Karpas-422 (cell line): ENCODE data around the gene AADACL3. TPM values are rescaled to one million over a fixed set of nuclear protein-coding genes. Genes with fewer than 3 reads are reported as not detected.

Experiments
- DNase-seq: peaks from one replicate; pipeline ENCODE4 v3.0.0-alpha.2; 2015
- H2AFZ ChIP-seq: fragments of 200-600 bp; sonication (generic); 2 replicates; pipeline ENCODE4 v1.6.1; 2014; ENCODE audit warnings: antibody characterized with exemption, low read length, mixed read lengths
- H3K27ac ChIP-seq: fragments of 200-600 bp; sonication (generic); 2 replicates; pipeline ENCODE4 v1.5.1; 2014; ENCODE audit warnings: mild to moderate bottlenecking, low read length, moderate library complexity
- H3K27me3 ChIP-seq: fragments of 200-600 bp; sonication (generic); 2 replicates; pipeline ENCODE4 v1.6.1; 2014; ENCODE audit warnings: low read length, mixed read lengths
- H3K36me3 ChIP-seq: fragments of 200-600 bp; sonication (generic); 2 replicates; pipeline ENCODE4 v1.6.1; 2014; ENCODE audit warnings: low read length, mixed read lengths; ENCODE audit not compliant: insufficient read depth
- H3K4me1 ChIP-seq: fragments of 200-600 bp; sonication (generic); 2 replicates; pipeline ENCODE4 v1.6.1; 2014; ENCODE audit warnings: mild to moderate bottlenecking, low read length, mixed read lengths
- H3K4me2 ChIP-seq: fragments of 200-600 bp; sonication (generic); 2 replicates; pipeline ENCODE4 v1.6.1; 2014; ENCODE audit warnings: low read length, low read depth, mild to moderate bottlenecking; ENCODE audit not compliant: poor library complexity, severe bottlenecking
- H3K4me3 ChIP-seq: fragments of 200-600 bp; sonication (generic); 2 replicates; pipeline ENCODE4 v1.5.1; 2014; ENCODE audit warnings: mild to moderate bottlenecking, antibody characterized with exemption, low read length, mixed read lengths
- H3K79me2 ChIP-seq: fragments of 200-600 bp; sonication (generic); 2 replicates; pipeline ENCODE4 v1.6.1; 2014; ENCODE audit warnings: mild to moderate bottlenecking, low read length, mixed read lengths
- H3K9ac ChIP-seq: fragments of 200-600 bp; sonication (generic); 2 replicates; pipeline ENCODE4 v1.6.0; 2014; ENCODE audit warnings: low read length
- H3K9me2 ChIP-seq: fragments of 200-600 bp; sonication (generic), shearing (Covaris generic); replicated peaks from 2 replicates; pipeline ENCODE4 v1.6.0; 2014; ENCODE audit warnings: mild to moderate bottlenecking, low read length, moderate library complexity; ENCODE audit not compliant: insufficient read depth
- H3K9me3 ChIP-seq: fragments of 300-700, 200-600 bp; sonication (generic); 2 replicates; pipeline ENCODE4 v1.6.1; 2014; ENCODE audit warnings: low read length, mixed read lengths
- H4K20me1 ChIP-seq: fragments of 200-600 bp; sonication (generic); 2 replicates; pipeline ENCODE4 v1.6.1; 2014; ENCODE audit warnings: mild to moderate bottlenecking, antibody characterized with exemption, low read length, low read depth; ENCODE audit not compliant: insufficient read depth
- total RNA-seq: library from RNA; depleted of rRNA; stranded (reverse); fragments of >200 nt; shearing (Covaris generic); gene quantifications from 2 replicates; pipeline ENCODE4 v1.2.3, GENCODE V29; 2014; ENCODE audit warnings: low replicate concordance

AADACL3 gene
- total RNA-seq, 1 experiment from 2014 or later: not detected

GRCh38 chr1:12762766-12763165 is 46.9 kb downstream of the AADACL3 start:
- no peak for DNase-seq
- no peaks in the 10 kb centered on the region for H3K9me3 ChIP-seq
- no peaks in the 10 kb centered on the region for H3K27me3 ChIP-seq
- H3K4me2 ChIP-seq: no peak overlapping the region
- no peaks in the 10 kb centered on the region for H3K9me2 ChIP-seq
- H3K4me3 ChIP-seq: no peak overlapping the region
- no peaks in the 10 kb centered on the region for H3K79me2 ChIP-seq
- H2AFZ ChIP-seq: no peak overlapping the region
- no peaks in the 10 kb centered on the region for H3K4me1 ChIP-seq
- H3K36me3 ChIP-seq: no peaks in the 10 kb centered on the region
- no peak overlapping the region for H3K27ac ChIP-seq
- no peak overlapping the region for H3K9ac ChIP-seq
- H4K20me1 ChIP-seq: no peaks in the 10 kb centered on the region

GRCh38 chr1:12763479-12763878 is 47.6 kb downstream of the AADACL3 start:
- Histone ChIP-seq H3K36me3 (no peaks in the 10 kb centered on the region), H3K9me2 (no peaks in the 10 kb centered on the region), H3K27ac (no peak overlapping the region), H3K27me3 (no peaks in the 10 kb centered on the region), H3K4me1 (no peaks in the 10 kb centered on the region), H2AFZ (no peak overlapping the region), H3K4me3 (no peak overlapping the region), H3K79me2 (no peaks in the 10 kb centered on the region), H3K4me2 (no peak overlapping the region), H4K20me1 (no peaks in the 10 kb centered on the region), H3K9ac (no peak overlapping the region), H3K9me3 (no peaks in the 10 kb centered on the region)
- no peak for DNase-seq

DNA sequence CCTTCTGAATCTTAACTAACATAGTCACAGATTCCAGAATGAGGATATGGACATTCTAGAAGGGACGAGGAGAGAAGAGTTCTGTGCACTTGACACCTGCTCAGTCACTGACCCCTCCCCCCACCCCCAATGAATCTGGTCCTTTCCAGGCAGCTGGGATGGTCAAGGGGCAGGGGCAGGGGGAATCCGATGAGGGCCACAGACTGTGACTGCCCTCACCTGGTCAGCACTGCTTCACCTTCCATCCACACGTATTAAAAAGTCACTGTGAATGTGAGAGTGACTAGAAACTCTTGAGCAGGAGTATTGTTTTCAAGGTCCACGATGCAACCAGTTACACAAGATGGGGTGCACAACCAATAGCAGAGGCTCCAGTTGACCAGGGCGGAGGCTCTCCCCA is 48.1 kb downstream of the AADACL3 start:
- H4K20me1 ChIP-seq: no peaks in the 10 kb centered on the region
- H3K9me3 ChIP-seq: no peaks in the 10 kb centered on the region
- no peak overlapping the region for H3K4me2 ChIP-seq
- H2AFZ ChIP-seq: no peak overlapping the region
- no peak for DNase-seq
- H3K4me1 ChIP-seq: no peaks in the 10 kb centered on the region
- no peaks in the 10 kb centered on the region for H3K79me2 ChIP-seq
- no peak overlapping the region for H3K4me3 ChIP-seq
- H3K9me2 ChIP-seq: no peaks in the 10 kb centered on the region
- H3K36me3 ChIP-seq: no peaks in the 10 kb centered on the region
- H3K27ac ChIP-seq: no peak overlapping the region
- H3K27me3 ChIP-seq: no peaks in the 10 kb centered on the region
- no peak overlapping the region for H3K9ac ChIP-seq

- Histone ChIP-seq H3K9ac (no peak overlapping the region), H3K9me2 (no peaks in the 10 kb centered on the region), H3K36me3 (no peaks in the 10 kb centered on the region), H3K27me3 (no peaks in the 10 kb centered on the region), H3K4me1 (no peaks in the 10 kb centered on the region), H3K4me3 (no peak overlapping the region), H2AFZ (no peak overlapping the region), H4K20me1 (no peaks in the 10 kb centered on the region), H3K4me2 (no peak overlapping the region), H3K79me2 (no peaks in the 10 kb centered on the region), H3K27ac (no peak overlapping the region), H3K9me3 (no peaks in the 10 kb centered on the region)
- no peak for DNase-seq
These were observed 53.1 kb downstream of the AADACL3 start for GRCh38 chr1:12769031-12769430.

DNA sequence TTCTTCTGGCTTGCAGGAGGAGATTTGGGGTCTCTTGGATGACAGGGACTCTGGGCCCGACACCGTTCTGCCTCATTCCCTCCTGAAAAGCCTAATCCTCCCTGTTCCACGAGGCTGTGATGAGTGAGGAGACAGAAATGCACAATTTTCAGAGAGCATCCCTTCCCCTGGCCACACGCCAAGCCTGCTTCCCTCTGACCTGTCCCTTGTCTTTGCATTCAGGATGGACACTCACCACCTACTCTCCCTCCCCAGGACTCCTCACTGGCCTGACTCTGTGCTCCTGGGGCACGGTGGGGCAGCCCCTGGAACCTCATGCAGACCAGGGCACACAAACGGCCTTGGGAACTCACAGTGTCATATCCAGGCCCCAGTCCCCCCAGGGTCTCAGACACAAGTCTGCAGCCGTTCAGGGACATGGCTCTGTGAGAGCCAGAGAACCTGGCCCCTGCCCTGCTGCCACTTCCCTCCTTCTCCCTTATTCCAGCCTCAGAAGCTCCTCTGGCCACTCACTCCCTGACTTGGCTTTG is 54.1 kb downstream of the AADACL3 start:
- Histone ChIP-seq H3K4me1 (no peaks in the 10 kb centered on the region), H3K9me2 (no peaks in the 10 kb centered on the region), H2AFZ (no peak overlapping the region), H3K4me2 (no peak overlapping the region), H3K27me3 (no peaks in the 10 kb centered on the region), H3K4me3 (no peak overlapping the region), H3K79me2 (no peaks in the 10 kb centered on the region), H3K9ac (no peak overlapping the region), H3K27ac (no peak overlapping the region), H4K20me1 (no peaks in the 10 kb centered on the region), H3K9me3 (no peaks in the 10 kb centered on the region), H3K36me3 (no peaks in the 10 kb centered on the region)
- DNase-seq: no peak

DNA sequence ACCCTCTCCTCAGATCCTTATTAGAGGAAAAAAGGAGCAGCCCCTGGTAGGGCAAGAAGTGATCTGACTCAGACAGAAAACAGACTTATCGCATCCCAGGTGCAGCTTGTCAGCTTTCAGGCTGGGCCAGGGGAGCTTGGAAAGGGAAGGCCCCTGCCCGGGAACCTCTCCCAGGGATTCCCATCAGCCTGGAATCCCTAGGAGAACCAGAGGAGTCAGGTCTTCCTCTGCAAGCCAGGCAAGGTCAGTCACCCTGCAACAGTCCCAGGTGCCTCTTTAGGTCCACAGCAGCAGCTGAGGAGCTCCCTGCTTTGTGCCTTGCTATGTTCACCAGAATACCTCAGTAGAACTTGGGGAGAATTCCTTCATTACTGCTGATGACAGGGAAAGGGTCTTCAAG is 54.7 kb downstream of the AADACL3 start:
- no peaks in the 10 kb centered on the region for H3K79me2 ChIP-seq
- H3K36me3 ChIP-seq: no peaks in the 10 kb centered on the region

DNA sequence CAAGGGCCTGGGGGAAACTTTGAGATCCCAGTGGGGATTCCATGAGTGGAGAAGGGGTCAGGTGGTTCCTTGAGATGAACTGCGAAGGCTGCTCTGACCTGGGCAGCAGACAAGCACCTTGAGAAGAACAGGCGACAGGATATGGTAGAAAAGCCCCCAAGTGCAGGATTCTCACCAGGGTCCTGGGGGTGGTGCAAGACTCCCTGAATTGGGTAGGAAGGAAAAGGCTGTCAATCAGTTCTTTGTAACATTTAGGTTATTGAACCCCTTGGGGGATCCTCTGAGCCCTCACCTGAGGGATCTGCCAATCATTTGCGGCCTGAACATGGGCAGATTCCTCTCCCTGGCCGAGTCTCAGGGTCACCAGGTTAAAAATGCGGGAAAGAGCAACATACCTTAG is 55.3 kb downstream of the AADACL3 start:
- Histone ChIP-seq H3K9me3 (no peaks in the 10 kb centered on the region), H3K4me3 (no peak overlapping the region), H3K27me3 (no peaks in the 10 kb centered on the region), H3K79me2 (no peaks in the 10 kb centered on the region), H2AFZ (no peak overlapping the region), H3K4me1 (no peaks in the 10 kb centered on the region), H3K36me3 (no peaks in the 10 kb centered on the region), H3K9me2 (no peaks in the 10 kb centered on the region), H3K9ac (no peak overlapping the region), H3K4me2 (no peak overlapping the region), H3K27ac (no peak overlapping the region), H4K20me1 (no peaks in the 10 kb centered on the region)
- no peak for DNase-seq

More for the DNA sequence above, 54.7 kb downstream of the AADACL3 start:
- Histone ChIP-seq H2AFZ (no peak overlapping the region), H3K27me3 (no peaks in the 10 kb centered on the region), H3K27ac (no peak overlapping the region), H3K9me2 (no peaks in the 10 kb centered on the region), H4K20me1 (no peaks in the 10 kb centered on the region), H3K9me3 (no peaks in the 10 kb centered on the region), H3K4me3 (no peak overlapping the region), H3K9ac (no peak overlapping the region), H3K4me1 (no peaks in the 10 kb centered on the region), H3K4me2 (no peak overlapping the region)
- DNase-seq: no peak

GRCh38 chr1:12772520-12772919 is 56.6 kb downstream of the AADACL3 start:
- Histone ChIP-seq H3K9me3 (no peaks in the 10 kb centered on the region), H3K4me1 (no peaks in the 10 kb centered on the region), H3K27me3 (no peaks in the 10 kb centered on the region), H3K9ac (no peak overlapping the region), H2AFZ (no peak overlapping the region), H3K4me2 (no peak overlapping the region), H4K20me1 (no peaks in the 10 kb centered on the region), H3K79me2 (no peaks in the 10 kb centered on the region), H3K36me3 (no peaks in the 10 kb centered on the region), H3K4me3 (no peak overlapping the region), H3K27ac (no peak overlapping the region), H3K9me2 (no peaks in the 10 kb centered on the region)
- DNase-seq: no peak

DNA sequence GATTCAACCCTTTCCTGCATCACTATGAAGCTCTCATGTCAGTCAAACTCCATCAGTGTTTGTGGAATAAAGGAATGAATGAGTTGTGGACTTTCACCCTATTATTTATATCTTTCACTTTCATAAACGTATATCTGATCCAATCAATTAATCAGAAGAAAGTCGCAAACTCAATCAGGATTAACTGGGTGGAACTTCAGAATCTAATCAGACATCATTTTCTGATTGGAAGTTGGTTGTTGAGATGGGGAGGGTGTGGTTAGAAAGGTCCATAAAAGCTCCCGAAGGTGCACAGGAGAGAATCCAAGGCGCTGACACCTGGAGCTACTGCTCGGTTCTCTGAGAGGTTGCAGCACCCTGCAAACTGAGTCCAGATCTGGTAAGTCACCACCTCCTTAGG is 57.5 kb downstream of the AADACL3 start, which contains the start of gene PRAMEF12:
PRAMEF12 (plus strand) TSS at position 301 of the 400 bp plus-strand sequence. CDS start 1,130 bp downstream, outside the sequence.
- Histone ChIP-seq H3K9ac (no peak within 1 kb of the TSS), H4K20me1 (no peaks in the 10 kb centered on the region), H3K79me2 (no peaks in the 10 kb centered on the region), H3K9me2 (no peaks in the 10 kb centered on the region), H3K4me2 (no peak within 1 kb of the TSS), H3K4me3 (no peak within 1 kb of the TSS), H3K9me3 (no peaks in the 10 kb centered on the region), H3K4me1 (no peaks in the 10 kb centered on the region), H3K27me3 (no peaks in the 10 kb centered on the region), H2AFZ (no peak within 1 kb of the TSS), H3K36me3 (no peaks in the 10 kb centered on the region), H3K27ac (no peak within 1 kb of the TSS)
- DNase-seq: no peak
